Stimulated activated CD8-positive, alpha-beta memory T cell treated with anti-CD3 and anti-CD28 coated beads, Interleukin-4, amount 100 ng/mL, for 4 hours (primary cell): ENCODE results near the gene PAFAH1B2.

Source experiments
- DNase-seq, 2 donors: peaks; one replicate each; pipeline ENCODE4 v3.0.0-alpha.2; 2020; ENCODE audit warnings: low read depth in 2 of 2, low spot score in 1 of 2

The PAFAH1B2 gene

DNA sequence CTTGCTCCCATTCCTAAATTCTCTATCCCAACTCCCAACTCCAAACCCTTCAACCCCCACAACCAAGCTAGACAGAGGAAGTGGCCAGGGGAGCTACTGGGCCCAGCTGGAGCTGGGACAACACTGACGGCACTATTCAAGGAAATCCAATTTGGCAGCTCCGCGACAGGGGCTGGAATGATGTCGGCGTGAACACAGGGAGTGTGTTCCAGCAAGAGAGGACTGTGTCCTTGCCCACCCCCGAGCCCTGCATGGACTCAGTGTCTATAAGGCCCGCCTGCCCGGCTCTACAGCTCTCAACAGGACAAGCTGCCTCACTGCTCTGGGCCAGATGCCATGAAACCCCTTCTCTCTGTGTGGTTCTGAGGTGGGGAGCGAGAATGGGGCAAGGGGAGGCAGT lies 76.5 kb downstream of the PAFAH1B2 start:
- no peak for DNase-seq

DNA sequence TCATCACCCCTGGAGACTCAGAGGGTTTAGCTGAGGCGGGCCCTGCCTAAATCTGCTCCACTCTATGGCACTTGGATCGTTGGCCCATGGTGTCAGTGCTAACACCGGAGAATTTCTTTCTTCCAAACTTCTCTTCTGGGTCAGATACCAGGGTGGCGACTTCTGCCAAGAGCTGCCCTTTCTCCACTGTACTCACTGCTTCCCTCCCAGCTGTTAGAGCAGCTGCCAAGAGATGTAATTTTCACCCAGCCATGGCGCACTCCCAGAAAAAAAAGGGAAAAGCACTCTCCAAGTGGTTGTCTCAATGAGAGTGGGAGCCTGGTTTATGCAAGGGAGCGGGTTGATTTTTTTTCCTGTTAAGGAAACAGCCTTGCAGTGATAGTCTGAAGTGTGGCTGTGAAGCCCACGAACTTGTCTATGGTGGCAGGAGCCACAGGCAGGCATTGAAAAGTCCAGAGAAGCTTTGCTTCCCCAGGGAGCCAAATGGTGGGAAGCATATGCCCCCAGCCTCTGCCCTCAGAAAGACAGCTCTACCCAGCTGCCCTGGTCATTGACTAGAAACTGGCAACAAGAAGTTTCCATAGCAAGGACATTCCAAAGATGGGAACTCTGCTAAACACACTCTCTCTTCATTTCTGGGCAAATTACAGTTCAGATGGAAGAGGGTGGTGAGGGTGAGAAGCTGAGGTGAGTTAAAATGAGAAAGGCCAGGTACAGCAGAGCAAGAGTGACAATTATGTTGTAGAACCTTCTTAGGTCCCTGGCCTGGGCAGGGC lies 77.1 kb downstream of the PAFAH1B2 start:
- DNase-seq = no peak

DNA sequence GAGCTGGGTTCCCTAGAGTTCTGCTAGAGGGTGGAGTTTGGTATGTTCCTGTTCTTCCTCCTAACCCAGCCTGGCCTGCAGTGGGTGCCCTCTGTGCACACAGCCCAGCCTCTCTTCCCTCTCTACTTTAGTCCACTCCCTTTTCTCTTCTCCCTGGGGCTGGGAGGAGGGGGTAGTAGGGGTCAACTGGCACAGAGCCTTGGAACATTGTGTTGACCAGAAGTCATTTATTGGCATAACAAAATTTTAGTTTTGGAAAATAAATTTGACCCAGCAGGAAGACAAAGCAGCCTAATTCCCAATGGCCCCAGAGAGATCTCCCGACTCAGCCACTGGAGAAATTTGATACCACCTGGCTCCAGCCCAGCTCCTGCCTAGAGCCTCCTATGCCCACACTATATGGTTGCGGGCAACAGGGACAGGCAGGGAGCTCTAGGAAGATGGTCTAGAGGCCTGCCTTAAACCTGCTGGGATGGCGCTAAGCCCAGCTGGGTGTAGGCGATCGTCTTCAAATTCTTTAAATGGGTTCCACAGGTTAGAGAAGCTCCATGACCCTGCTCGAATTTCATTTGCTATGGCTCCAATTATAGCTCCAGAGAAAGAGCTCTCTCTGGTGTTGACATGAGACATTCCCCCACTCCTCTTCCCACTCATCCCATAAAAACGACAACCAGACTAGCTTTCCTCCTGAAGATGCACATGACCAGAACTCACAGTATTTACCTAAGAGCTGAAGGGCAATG lies 77.9 kb downstream of the PAFAH1B2 start:
- DNase-seq = no peak

DNA sequence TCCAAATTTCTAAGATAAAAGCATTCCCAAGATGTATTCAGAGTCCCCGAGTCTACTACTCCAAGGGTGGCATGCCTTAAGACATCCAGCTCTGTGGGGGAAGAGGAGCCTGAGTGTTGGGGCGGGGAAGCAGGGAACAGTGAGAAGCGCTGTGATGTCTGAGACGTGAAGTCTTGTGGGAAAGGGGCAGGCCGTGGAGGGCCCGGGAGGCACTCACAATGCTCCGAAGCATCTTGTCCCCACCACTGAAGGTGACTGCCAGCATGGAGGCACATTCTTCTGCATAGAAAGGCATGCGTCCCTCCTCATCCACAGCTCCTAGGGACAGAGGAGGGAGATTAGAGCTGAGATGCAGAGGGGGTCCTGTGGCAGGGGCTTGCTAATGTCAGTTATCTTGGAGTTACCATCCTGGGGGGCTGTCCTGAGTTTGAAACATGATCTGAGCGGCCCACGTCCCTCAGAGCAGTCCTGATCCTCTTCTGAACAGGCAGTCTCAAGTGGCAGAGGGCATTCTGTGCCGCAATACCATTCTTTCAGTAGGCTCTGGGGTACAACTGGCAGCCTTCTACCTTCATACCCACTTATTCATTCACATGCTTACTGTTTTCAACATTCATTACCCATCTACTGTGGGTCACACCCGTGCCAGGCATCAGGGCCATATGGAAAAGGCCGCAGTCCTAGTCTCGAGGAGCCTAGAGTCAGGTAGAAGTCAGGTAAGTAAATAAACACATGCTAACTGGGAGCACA lies 79.1 kb downstream of the PAFAH1B2 start:
- no peak for DNase-seq

DNA sequence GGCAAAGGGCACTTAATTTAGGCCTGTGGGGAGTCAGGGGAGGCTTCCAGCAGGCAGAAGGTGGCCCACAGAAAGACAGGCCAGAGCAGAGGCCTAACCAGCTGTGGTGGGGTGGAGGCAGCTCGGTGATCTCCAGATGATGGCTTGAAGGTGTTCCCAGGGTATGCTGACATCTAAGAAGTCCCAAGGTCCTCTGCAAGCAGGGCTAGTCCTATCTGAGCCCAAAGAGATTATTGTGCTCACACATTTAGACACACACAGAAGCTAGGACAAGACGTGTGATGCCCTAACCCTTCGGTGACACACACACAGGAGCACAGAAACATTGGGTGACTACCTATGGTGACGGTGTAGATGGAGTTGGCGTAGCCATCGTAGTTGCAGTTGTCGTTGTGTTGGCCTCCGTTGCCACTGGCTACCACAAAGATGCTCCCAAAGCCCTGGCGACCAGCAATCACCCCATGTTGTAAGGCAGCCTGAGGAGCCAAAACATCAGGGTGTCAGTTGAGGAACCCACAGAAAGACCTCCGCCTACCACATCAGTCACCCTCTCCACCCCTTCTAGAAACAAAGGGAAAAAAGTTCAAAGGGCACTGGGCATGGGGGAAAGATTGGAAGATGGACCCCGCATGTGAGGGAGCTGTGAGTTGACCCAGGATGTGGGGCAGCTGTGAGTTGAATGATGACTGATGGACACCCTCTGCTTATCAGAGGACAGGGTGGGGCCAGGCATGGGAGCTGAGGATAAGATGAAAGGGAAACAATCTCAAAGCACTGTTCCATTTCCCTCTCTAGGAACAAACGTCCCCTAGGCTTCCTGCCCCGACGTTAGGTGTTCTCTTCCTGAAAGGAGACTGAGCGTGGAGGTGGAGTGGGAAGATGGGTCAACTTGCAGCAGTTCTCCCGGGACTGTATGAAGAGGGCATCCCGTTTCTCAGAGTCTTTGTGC lies 79.9 kb downstream of the PAFAH1B2 start:
- no peak for DNase-seq

DNA sequence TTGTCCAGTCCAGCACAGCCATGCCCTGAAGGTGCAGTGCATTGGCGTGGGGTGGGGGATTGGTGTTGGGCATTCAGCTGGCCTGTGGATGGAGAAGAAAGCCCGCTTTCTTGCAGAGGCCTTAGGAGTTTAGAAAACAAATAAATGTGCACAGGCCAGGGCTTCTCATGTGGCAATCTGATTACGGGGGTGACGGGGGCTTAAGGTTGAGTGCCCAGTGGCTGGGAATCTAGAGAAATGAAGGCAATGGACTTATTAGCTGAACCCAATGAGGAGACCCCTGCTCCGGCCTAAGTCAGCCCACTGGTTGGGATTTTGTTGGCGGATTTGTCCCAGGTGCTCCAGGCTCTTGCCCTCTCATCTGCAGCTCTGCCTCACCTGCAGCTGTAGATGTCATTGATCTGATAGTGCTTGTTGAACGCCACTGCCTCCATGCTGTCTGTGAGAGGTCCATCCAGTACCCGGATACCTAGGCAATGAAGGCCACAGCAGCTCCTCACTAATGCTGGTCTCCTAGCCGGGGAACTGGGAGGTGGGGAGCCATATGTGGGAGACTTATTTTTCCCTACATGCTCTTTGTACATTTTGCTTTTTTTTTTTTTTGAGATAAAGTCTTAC lies 81.6 kb downstream of the PAFAH1B2 start:
- DNase-seq = no peak
